ENCODE data around the gene ATOSA. TPM values are rescaled to one million over a fixed set of nuclear protein-coding genes. Genes with fewer than 3 reads are reported as not detected.

Gene ATOSA
- total and polyA plus RNA-seq, 2 donors from 2014 or later, result 17.3 to 38.2 TPM

DNA sequence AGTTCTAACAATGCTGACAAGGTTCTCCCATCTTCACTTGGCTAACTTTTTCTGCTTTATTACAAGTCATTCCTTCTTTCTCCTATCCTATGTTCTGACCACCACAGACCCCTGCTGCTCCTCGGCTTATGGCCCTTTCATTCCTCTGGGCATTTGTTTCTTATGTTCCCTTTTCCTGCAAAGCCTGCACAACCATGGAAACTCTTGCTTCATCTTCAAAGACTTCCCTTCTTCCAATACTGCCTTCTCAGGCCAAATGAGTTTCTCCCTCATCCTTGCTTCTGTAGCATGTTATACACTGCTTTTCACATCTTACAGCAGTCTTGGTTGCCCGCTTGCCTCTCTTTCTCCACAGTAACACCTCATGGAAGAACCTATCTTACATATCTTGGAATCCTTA is 17.9 kb upstream of the ATOSA start:
- Histone ChIP-seq H3K27ac (ENCODE audit: low read depth in 2 of 2, low read length in 2 of 2) (no peak overlapping the region), H3K4me3 (ENCODE audit: low read length in 3 of 3) (no peak overlapping the region), H3K9me3 (ENCODE audit: control insufficient read depth in 2 of 3, insufficient read depth in 1 of 3, low read length in 3 of 3) (no peaks in the 10 kb centered on the region), H3K27me3 (ENCODE audit: control insufficient read depth, insufficient read depth, low read length) (no peaks in the 10 kb centered on the region), H3K9ac (ENCODE audit: low read length in 3 of 3) (no peak overlapping the region), H3K4me1 (ENCODE audit: control insufficient read depth in 2 of 3, insufficient read depth in 2 of 3, low read depth in 1 of 3, low read length in 3 of 3) (no peaks in the 10 kb centered on the region), H3K36me3 (ENCODE audit: control insufficient read depth in 2 of 3, insufficient read depth in 3 of 3, low read length in 3 of 3) (no peaks in the 10 kb centered on the region)
- TF ChIP-seq, protein P1, sequence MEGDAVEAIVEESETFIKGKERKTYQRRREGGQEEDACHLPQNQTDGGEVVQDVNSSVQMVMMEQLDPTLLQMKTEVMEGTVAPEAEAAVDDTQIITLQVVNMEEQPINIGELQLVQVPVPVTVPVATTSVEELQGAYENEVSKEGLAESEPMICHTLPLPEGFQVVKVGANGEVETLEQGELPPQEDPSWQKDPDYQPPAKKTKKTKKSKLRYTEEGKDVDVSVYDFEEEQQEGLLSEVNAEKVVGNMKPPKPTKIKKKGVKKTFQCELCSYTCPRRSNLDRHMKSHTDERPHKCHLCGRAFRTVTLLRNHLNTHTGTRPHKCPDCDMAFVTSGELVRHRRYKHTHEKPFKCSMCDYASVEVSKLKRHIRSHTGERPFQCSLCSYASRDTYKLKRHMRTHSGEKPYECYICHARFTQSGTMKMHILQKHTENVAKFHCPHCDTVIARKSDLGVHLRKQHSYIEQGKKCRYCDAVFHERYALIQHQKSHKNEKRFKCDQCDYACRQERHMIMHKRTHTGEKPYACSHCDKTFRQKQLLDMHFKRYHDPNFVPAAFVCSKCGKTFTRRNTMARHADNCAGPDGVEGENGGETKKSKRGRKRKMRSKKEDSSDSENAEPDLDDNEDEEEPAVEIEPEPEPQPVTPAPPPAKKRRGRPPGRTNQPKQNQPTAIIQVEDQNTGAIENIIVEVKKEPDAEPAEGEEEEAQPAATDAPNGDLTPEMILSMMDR (IDR thresholded peaks at IDR 0.05; ENCODE audit: borderline replicate concordance, extremely low read depth, insufficient read depth), result no peak
- FAIRE-seq, result no peak
- intact Hi-C loops (cut with DNase I), result no loop called here
- no peak for DNase-seq

DNA sequence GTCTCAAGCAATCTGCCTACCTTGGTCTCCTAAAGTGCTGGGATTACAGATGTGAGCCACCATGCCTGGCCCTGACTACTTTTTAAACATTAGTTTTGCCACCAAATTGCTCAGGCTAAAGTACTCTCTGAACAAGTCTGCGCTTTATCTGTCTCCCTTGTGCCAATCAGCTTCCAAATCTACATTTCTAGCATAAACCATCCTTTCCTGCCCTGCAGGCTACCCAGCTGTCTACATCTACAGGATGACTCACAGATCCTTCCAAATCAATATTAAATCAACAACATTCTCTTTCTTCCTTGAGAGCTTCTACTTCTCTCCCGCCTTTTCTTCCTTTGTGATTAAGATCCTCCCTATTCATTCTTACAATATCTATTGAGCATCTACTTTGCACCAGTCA is 16.0 kb upstream of the ATOSA start:
- intact Hi-C loops (cut with DNase I), result no loop called here
- FAIRE-seq, result no peak

DNA sequence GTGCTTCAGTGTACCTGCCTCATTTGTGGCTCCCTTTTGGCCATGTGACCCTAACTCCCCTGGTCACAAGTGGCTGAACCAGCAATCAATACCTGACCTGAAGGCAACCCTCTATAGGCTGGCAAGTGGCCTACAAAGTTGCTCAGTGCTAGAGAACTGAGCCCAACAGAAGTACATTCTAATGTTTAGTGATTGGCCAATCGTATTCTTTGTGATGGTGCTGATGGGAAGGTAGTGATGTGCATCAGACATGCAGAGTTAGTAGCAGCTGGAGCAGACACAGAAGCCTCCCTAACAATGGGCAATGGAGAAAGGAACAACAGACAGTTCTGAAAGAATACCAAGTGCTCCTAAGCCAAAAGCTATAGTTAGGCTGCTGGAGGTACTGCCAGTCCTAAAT is 10.4 kb upstream of the ATOSA start:
- intact Hi-C loops (cut with DNase I), result no loop called here
- FAIRE-seq, result no peak

More for the DNA sequence above, 16.0 kb upstream of the ATOSA start:
- no peak for DNase-seq
- Histone ChIP-seq H3K36me3 (ENCODE audit: control insufficient read depth in 2 of 3, insufficient read depth in 3 of 3, low read length in 3 of 3) (no peaks in the 10 kb centered on the region), H3K4me3 (ENCODE audit: low read length in 3 of 3) (no peak overlapping the region), H3K9me3 (ENCODE audit: control insufficient read depth in 2 of 3, insufficient read depth in 1 of 3, low read length in 3 of 3) (no peaks in the 10 kb centered on the region), H3K9ac (ENCODE audit: low read length in 3 of 3) (no peak overlapping the region), H3K27ac (ENCODE audit: low read depth in 2 of 2, low read length in 2 of 2) (no peak overlapping the region), H3K27me3 (ENCODE audit: control insufficient read depth, insufficient read depth, low read length) (no peaks in the 10 kb centered on the region), H3K4me1 (ENCODE audit: control insufficient read depth in 2 of 3, insufficient read depth in 2 of 3, low read depth in 1 of 3, low read length in 3 of 3) (no peaks in the 10 kb centered on the region)
- TF ChIP-seq, protein P1 (IDR thresholded peaks at IDR 0.05; ENCODE audit: borderline replicate concordance, extremely low read depth, insufficient read depth), result no peak

More for the DNA sequence above, 10.4 kb upstream of the ATOSA start:
- no peak overlapping the region for H3K27ac ChIP-seq (ENCODE audit: low read depth in 2 of 2, low read length in 2 of 2)
- TF ChIP-seq, protein P1 (IDR thresholded peaks at IDR 0.05; ENCODE audit: borderline replicate concordance, extremely low read depth, insufficient read depth), result no peak
- H3K36me3 ChIP-seq (ENCODE audit: control insufficient read depth in 2 of 3, insufficient read depth in 3 of 3, low read length in 3 of 3), result no peaks in the 10 kb centered on the region
- H3K9me3 ChIP-seq (ENCODE audit: control insufficient read depth in 2 of 3, insufficient read depth in 1 of 3, low read length in 3 of 3), result no peaks in the 10 kb centered on the region
- no peak overlapping the region for H3K4me3 ChIP-seq (ENCODE audit: low read length in 3 of 3)
- DNase-seq, result no peak
- H3K27me3 ChIP-seq (ENCODE audit: control insufficient read depth, insufficient read depth, low read length), result no peaks in the 10 kb centered on the region
- no peak overlapping the region for H3K9ac ChIP-seq (ENCODE audit: low read length in 3 of 3)
- H3K4me1 ChIP-seq (ENCODE audit: control insufficient read depth in 2 of 3, insufficient read depth in 2 of 3, low read depth in 1 of 3, low read length in 3 of 3), result no peaks in the 10 kb centered on the region
